H9 (cell line): ENCODE results near the gene CAV3. TPM values are rescaled to one million over a fixed set of nuclear protein-coding genes. Genes with fewer than 3 reads are reported as not detected.
"Not testable (repeated sequence)": the region's sequence is repeated elsewhere in the genome, so short reads cannot be mapped to it uniquely, and the experiment has no call there.

Source experiments
- DNase-seq: peaks from one replicate; pipeline ENCODE4 v3.0.0-alpha.2; 2017
- H2AFZ ChIP-seq: one replicate; pipeline ENCODE4 v1.6.1; 2013; ENCODE audit warnings: mild to moderate bottlenecking, low read length, control low read depth, moderate library complexity
- H2AK5ac ChIP-seq: 2 replicates; pipeline ENCODE4 v1.6.1; 2013; ENCODE audit warnings: low read length, control low read depth, mixed read lengths; ENCODE audit not compliant: insufficient read length
- H2BK120ac ChIP-seq: one replicate; pipeline ENCODE4 v1.6.1; 2013; ENCODE audit warnings: low read depth, mild to moderate bottlenecking, low read length, control low read depth, inconsistent platforms; ENCODE audit not compliant: poor library complexity, severe bottlenecking
- H2BK12ac ChIP-seq: 2 replicates; pipeline ENCODE4 v1.6.1; 2013; ENCODE audit warnings: low read length, control low read depth, mixed read lengths, low read depth; ENCODE audit not compliant: insufficient read length
- H2BK15ac ChIP-seq: 2 replicates; pipeline ENCODE4 v1.6.1; 2013; ENCODE audit warnings: low read depth, low read length, control low read depth
- H2BK20ac ChIP-seq: one replicate; pipeline ENCODE4 v1.6.1; 2013; ENCODE audit warnings: low read depth, mild to moderate bottlenecking, low read length, control low read depth, inconsistent platforms; ENCODE audit not compliant: poor library complexity, severe bottlenecking
- H2BK5ac ChIP-seq: 2 replicates; pipeline ENCODE4 v1.6.1; 2013; ENCODE audit warnings: low read length, control low read depth, mixed read lengths; ENCODE audit not compliant: insufficient read length
- H3K14ac ChIP-seq: 2 replicates; pipeline ENCODE4 v1.6.1; 2013; ENCODE audit warnings: low read length, control low read depth; ENCODE audit not compliant: insufficient read depth
- H3K18ac ChIP-seq: 2 replicates; pipeline ENCODE4 v1.6.1; 2013; ENCODE audit warnings: low read depth, mild to moderate bottlenecking, mixed read lengths, low read length, control low read depth; ENCODE audit not compliant: insufficient read length
- H3K23ac ChIP-seq: 2 replicates; pipeline ENCODE4 v1.6.1; 2013; ENCODE audit warnings: low read length, control low read depth, mixed read lengths, low read depth; ENCODE audit not compliant: insufficient read length
- H3K23me2 ChIP-seq: 2 replicates; pipeline ENCODE4 v1.6.1; 2013; ENCODE audit warnings: low read depth, mild to moderate bottlenecking, mixed read lengths, low read length, control low read depth; ENCODE audit not compliant: insufficient read length, poor library complexity, severe bottlenecking
- H3K27ac ChIP-seq: 2 replicates; pipeline ENCODE4 v1.5.1; 2013; ENCODE audit warnings: low read length, control low read depth, mixed read lengths, low read depth; ENCODE audit not compliant: insufficient read length
- H3K27me3 ChIP-seq: 2 replicates; pipeline ENCODE4 v1.6.1; 2013; ENCODE audit warnings: low read length, control low read depth, inconsistent platforms; ENCODE audit not compliant: insufficient read depth
- H3K4ac ChIP-seq: 2 replicates; pipeline ENCODE4 v1.6.1; 2013; ENCODE audit warnings: low read depth, mild to moderate bottlenecking, control low read depth, inconsistent platforms, low read length, moderate library complexity
- H3K4me1 ChIP-seq: 2 replicates; pipeline ENCODE4 v1.6.1; 2013; ENCODE audit warnings: low read length, control low read depth, inconsistent platforms; ENCODE audit not compliant: insufficient read depth
- H3K4me2 ChIP-seq: 2 replicates; pipeline ENCODE4 v1.6.1; 2013; ENCODE audit warnings: low read length, control low read depth, mixed read lengths; ENCODE audit not compliant: insufficient read length, insufficient read depth
- H3K56ac ChIP-seq: 2 replicates; pipeline ENCODE4 v1.6.1; 2013; ENCODE audit warnings: low read depth, mild to moderate bottlenecking, mixed read lengths, low read length, control low read depth; ENCODE audit not compliant: insufficient read length
- H3K79me1 ChIP-seq: 2 replicates; pipeline ENCODE4 v1.6.1; 2013; ENCODE audit warnings: low read depth, mild to moderate bottlenecking, moderate library complexity, low read length, control low read depth, inconsistent platforms; ENCODE audit not compliant: insufficient read depth, poor library complexity, severe bottlenecking
- H3K79me2 ChIP-seq: 2 replicates; pipeline ENCODE4 v1.6.1; 2013; ENCODE audit warnings: low read length, control low read depth, inconsistent platforms; ENCODE audit not compliant: insufficient read depth
- H3K9ac ChIP-seq: 2 replicates; pipeline ENCODE4 v1.6.1; 2013; ENCODE audit warnings: low read length, control low read depth, mixed read lengths; ENCODE audit not compliant: insufficient read length; ENCODE audit errors: extremely low read depth
- H3K9me3 ChIP-seq: one replicate; pipeline ENCODE4 v1.6.1; 2013; ENCODE audit warnings: low read depth, low read length, inconsistent platforms; ENCODE audit not compliant: control insufficient read depth
- H3T11ph ChIP-seq: one replicate; pipeline ENCODE4 v1.6.1; 2013; ENCODE audit warnings: mild to moderate bottlenecking, low read length, control low read depth, inconsistent platforms
- H4K20me1 ChIP-seq: one replicate; pipeline ENCODE4 v1.6.1; 2013; ENCODE audit not compliant: control insufficient read depth, insufficient read length, insufficient read depth
- H4K5ac ChIP-seq: 2 replicates; pipeline ENCODE4 v1.6.1; 2013; ENCODE audit warnings: low read depth, mild to moderate bottlenecking, mixed read lengths, low read length, control low read depth; ENCODE audit not compliant: insufficient read length
- H4K8ac ChIP-seq: replicated peaks from 2 replicates; pipeline ENCODE4 v1.6.1; 2013; ENCODE audit warnings: low read length, control low read depth, mixed read lengths, low read depth; ENCODE audit not compliant: insufficient read length
- H4K91ac ChIP-seq: 2 replicates; pipeline ENCODE4 v1.6.1; 2013; ENCODE audit warnings: low read depth, mild to moderate bottlenecking, moderate library complexity, mixed read lengths, low read length, control low read depth; ENCODE audit not compliant: insufficient read length
- H3K27ac Mint-ChIP-seq, 3 experiments: 2 replicates in 2 of 3; 3 replicates in 1 of 3; pipeline ENCODE4 v1.8.0; 2020 to 2021; ENCODE audit warnings: mixed read lengths in 3 of 3, mild to moderate bottlenecking in 1 of 3, moderate library complexity in 1 of 3
- H3K27me3 Mint-ChIP-seq: 2 replicates; pipeline ENCODE4 v1.8.0; 2021; ENCODE audit warnings: low read depth, mild to moderate bottlenecking, moderate library complexity, mixed read lengths
- H3K36me3 Mint-ChIP-seq, 3 experiments: 2 replicates in 2 of 3; 3 replicates in 1 of 3; pipeline ENCODE4 v1.8.0; 2020 to 2021; ENCODE audit warnings: low read depth in 3 of 3, mixed read lengths in 3 of 3; ENCODE audit not compliant: insufficient read depth in 1 of 3
- H3K4me1 Mint-ChIP-seq, 2 experiments: 2 replicates each; pipeline ENCODE4 v1.8.0; 2020; ENCODE audit warnings: mixed read lengths in 2 of 2
- H3K4me3 Mint-ChIP-seq, 2 experiments: 2 replicates in 1 of 2; 3 replicates in 1 of 2; pipeline ENCODE4 v1.8.0; 2020 to 2021; ENCODE audit warnings: mild to moderate bottlenecking in 2 of 2, mixed read lengths in 2 of 2, moderate library complexity in 1 of 2
- H3K9me3 Mint-ChIP-seq, 2 experiments: 2 replicates in 1 of 2; 3 replicates in 1 of 2; pipeline ENCODE4 v1.8.0; 2020; ENCODE audit warnings: mild to moderate bottlenecking in 2 of 2, mixed read lengths in 2 of 2, moderate library complexity in 1 of 2
- WGBS: extraction: QIAGEN DNeasy Blood & Tissue Kit; methylation state at CpG from one replicate; pipeline ENCODE4 v1.1.7; 2013; ENCODE audit warnings: missing lambda C conversion rate, low lambda C conversion rate, mixed read lengths; ENCODE audit not compliant: insufficient read length; ENCODE audit errors: extremely low coverage; 5-methylcytosine and 5-hydroxymethylcytosine counted together
- total RNA-seq: library from RNA; stranded (reverse); gene quantifications from 2 replicates; pipeline ENCODE4 v1.2.1, GENCODE V29; 2021

Gene CAV3
- total RNA-seq, 1 experiment from 2014 or later: not detected

DNA sequence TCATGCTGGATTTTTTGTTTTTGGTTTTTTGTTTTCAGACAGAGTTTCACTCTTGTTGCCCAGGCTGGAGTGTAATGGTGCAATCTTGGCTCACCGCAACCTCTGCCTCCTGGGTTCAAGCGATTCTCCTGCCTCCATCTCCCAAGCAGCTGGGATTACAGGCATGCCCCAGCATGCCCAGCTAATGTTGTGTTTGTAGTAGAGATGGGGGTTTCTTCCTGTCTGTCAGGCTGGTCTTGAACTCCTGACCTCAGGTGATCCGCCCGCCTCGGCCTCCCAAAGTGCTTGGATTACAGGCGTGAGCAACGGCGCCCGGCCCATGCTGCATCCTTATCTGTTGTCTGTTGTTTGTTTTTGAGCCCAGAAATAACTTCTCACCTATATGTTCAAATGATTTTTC lies 42.3 kb upstream of the CAV3 start:
- not testable (repeated sequence) for H3K4me1 Mint-ChIP-seq, H4K5ac ChIP-seq, H4K91ac ChIP-seq

More for the DNA sequence above, 42.3 kb upstream of the CAV3 start:
- H3K9me3 ChIP-seq, DNase-seq, H2BK20ac ChIP-seq, H3K23me2 ChIP-seq, H3K9ac ChIP-seq, H3K27ac Mint-ChIP-seq, H2AK5ac ChIP-seq, H3T11ph ChIP-seq, H2AFZ ChIP-seq, H2BK15ac ChIP-seq, H2BK12ac ChIP-seq, H3K4me3 Mint-ChIP-seq, H3K79me1 ChIP-seq, H3K14ac ChIP-seq, H3K4ac ChIP-seq, H3K36me3 Mint-ChIP-seq, H3K27me3 ChIP-seq, H4K8ac ChIP-seq, H3K27ac ChIP-seq, H2BK5ac ChIP-seq, H3K9me3 Mint-ChIP-seq, H3K79me2 ChIP-seq, H3K4me2 ChIP-seq, H2BK120ac ChIP-seq, H4K20me1 ChIP-seq, H3K18ac ChIP-seq, H3K23ac ChIP-seq, H3K4me1 ChIP-seq, H3K56ac ChIP-seq: not testable (repeated sequence)
- no CpG with 5 or more reads among the region's 9 CpGs for WGBS
- H3K27me3 Mint-ChIP-seq: peaks cover 22% of the 10 kb centered on the region
